Activated B cell treated with CpG ODN at 0.5 μM for 24 hours (primary cell): Measurements from ENCODE around the gene ASTL. TPM values are rescaled to one million over a fixed set of nuclear protein-coding genes. Genes with fewer than 3 reads are reported as not detected.
A peak's percentile ranks its signal among the peaks of the same experiment; 100 is the strongest.

Source experiments
- ATAC-seq: fragments of 200-7000 bp; cut with Tn5 transposase; one replicate; pipeline ENCODE4 v1.10.0; 2021; ENCODE audit warnings: low read depth, mild to moderate bottlenecking, moderate library complexity
- CTCF ChIA-PET: fragments of 350-600 bp; sonication (Branson Sonifier 250); formaldehyde crosslinking; loops from one replicate; lab custom pipeline; 2021; ENCODE audit warnings: antibody characterized with exemption; lab: Charles Lee
- POLR2A ChIA-PET: fragments of 350-600 bp; sonication (Branson Sonifier 250); formaldehyde crosslinking; loops from one replicate; lab custom pipeline; 2021; ENCODE audit warnings: antibody characterized with exemption; lab: Charles Lee
- DNase-seq: peaks from one replicate; pipeline ENCODE4 v3.0.0; 2022
- H3K27ac Mint-ChIP-seq: one replicate; pipeline ENCODE4 v1.8.0; 2020; ENCODE audit warnings: mixed read lengths
- H3K27me3 Mint-ChIP-seq: one replicate; pipeline ENCODE4 v1.8.0; 2021; ENCODE audit warnings: mixed read lengths
- H3K36me3 Mint-ChIP-seq: one replicate; pipeline ENCODE4 v1.8.0; 2021; ENCODE audit warnings: low read depth, mixed read lengths
- H3K4me1 Mint-ChIP-seq: one replicate; pipeline ENCODE4 v1.8.0; 2021; ENCODE audit warnings: mixed read lengths
- H3K4me3 Mint-ChIP-seq: one replicate; pipeline ENCODE4 v1.8.0; 2020; ENCODE audit warnings: mild to moderate bottlenecking, mixed read lengths
- H3K9me3 Mint-ChIP-seq: one replicate; pipeline ENCODE4 v1.8.0; 2020; ENCODE audit warnings: mixed read lengths
- CTCF ChIP-seq: fragments of 200-600 bp; IDR thresholded peaks from one replicate; pipeline ENCODE4 v1.8.0; 2022; ENCODE audit warnings: antibody characterized with exemption, mild to moderate bottlenecking
- intact Hi-C: fragments of 100-400 bp; cut with micrococcal nuclease; formaldehyde crosslinking; loops from one replicate; pipeline ENCODE4 v1.15.1; 2024
- total RNA-seq: library from RNA; stranded (reverse); gene quantifications from 2 replicates; pipeline ENCODE4 v1.2.3, GENCODE V29; 2022

Gene ASTL
- total RNA-seq, 1 donor from 2014 or later, result 1.6 TPM

DNA sequence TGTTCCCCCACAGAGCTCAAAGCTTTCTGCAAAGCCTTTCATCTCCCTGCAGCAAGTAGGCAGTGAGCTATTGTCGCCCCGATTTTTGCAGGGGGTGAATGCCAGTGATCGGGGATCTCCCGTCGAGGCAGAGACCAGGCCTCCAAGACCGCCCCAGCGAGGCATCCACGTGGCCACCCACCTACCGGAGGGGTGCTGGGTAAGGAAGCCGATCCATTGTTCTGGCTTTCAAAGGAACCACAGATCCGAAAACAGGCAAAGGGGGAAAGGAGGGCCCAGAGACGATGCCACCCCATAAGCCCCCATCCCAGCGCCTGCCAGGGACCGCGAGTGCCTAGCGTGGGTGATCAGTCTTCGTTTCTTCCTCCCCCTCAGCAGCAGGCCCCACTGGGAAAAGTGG lies 24.4 kb downstream of the ASTL start:
- Mint-ChIP-seq H3K27ac (no peak overlapping the region), H3K36me3 (no peaks in the 10 kb centered on the region), H3K27me3 (peaks cover 9% of the 10 kb centered on the region), H3K4me3 (no peak overlapping the region), H3K9me3 (no peaks in the 10 kb centered on the region), H3K4me1 (peaks cover 14% of the 10 kb centered on the region)
- ATAC-seq (no peak), DNase-seq (no peak)
- ChIA-PET POLR2A (no interaction called here), CTCF (interaction anchor here (1.0 to 1.4 kb wide), 2 partner anchors 61 to 121 kb away, joined by 3 to 4 read pairs; no protein-coding TSS in a partner anchor)
- TF ChIP-seq CTCF, result no peak
- intact Hi-C loops, result loop anchor here (10.0 kb wide), 1 partner anchor 89 kb away; no protein-coding TSS in a partner anchor

DNA sequence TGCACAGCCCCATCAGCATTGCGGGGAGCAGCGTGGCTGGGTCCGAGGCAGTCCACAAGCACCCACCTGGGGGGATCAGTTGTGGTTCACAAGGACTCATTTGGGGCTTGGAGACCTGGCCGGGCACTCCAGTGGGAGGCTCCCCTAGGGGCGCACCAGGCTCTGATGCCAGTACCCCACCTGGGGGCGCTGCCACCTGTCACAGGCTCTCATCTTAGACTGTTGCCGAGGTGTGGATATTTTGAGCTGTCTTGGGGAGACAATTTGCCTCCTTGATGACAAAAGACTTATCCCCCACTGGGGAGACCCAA lies 25.0 kb downstream of the ASTL start:
- Mint-ChIP-seq H3K4me3 (no peak overlapping the region), H3K9me3 (no peaks in the 10 kb centered on the region), H3K4me1 (peaks cover 14% of the 10 kb centered on the region), H3K36me3 (no peaks in the 10 kb centered on the region), H3K27ac (no peak overlapping the region), H3K27me3 (peaks cover 6% of the 10 kb centered on the region)
- DNase-seq, result no peak
- no peak for TF ChIP-seq CTCF
- ChIA-PET POLR2A (no interaction called here), CTCF (interaction anchor here (0.7 to 1.4 kb wide), 3 partner anchors 61 to 121 kb away, joined by 3 to 4 read pairs (median 3); no protein-coding TSS in a partner anchor)
- ATAC-seq, result no peak
- intact Hi-C loops, result loop anchor here (10.0 kb wide), 1 partner anchor 89 kb away; no protein-coding TSS in a partner anchor

DNA sequence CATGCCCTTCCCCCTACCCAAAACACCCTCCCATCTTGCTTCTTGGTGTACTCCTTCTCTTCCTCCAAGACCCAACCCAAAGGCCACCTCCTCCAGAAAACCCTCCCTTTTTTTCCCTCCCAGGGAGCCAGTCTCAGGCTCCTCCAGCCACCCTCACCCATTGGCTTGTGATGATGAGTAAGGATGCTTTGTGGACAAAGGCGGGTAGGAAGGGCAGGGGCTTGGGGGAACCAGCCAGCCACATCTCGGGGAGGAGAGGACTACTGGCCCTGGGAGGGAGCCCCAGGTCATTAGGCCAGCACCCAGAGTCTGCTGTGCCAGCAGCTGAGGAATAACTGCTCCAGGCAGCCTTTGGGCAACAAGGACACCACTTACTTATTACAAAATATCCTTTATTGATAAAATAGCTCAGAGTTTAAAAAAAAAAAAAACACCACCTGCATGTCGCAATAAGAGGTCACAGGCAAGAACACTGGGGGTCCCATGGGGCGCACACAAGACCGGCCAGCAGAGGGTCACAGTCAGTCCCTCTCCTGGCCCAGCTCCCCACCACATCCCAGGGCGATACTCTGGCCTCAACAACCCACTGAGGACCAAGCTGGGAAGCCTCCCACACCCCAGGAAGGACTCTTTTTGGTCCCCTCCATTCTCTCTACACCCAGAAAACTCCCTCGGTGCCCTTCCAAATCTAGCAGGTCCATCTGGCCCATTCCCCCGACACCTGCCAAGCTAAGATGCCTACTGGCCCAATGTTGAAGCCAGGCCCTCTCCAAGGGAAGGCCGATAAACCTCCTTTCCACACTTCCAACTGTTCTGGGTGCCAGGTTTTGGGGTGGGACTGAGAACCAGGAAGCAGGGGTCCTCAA lies 25.6 kb downstream of the ASTL start:
- H3K4me3 Mint-ChIP-seq, result no peak overlapping the region
- ChIA-PET POLR2A (interaction anchor here (1.0 kb wide), 1 partner anchor 62 kb away, joined by 3 read pairs; no protein-coding TSS in a partner anchor), CTCF (interaction anchor here (0.7 to 2.5 kb wide), 3 partner anchors 61 to 120 kb away, joined by 3 to 7 read pairs (median 3); no protein-coding TSS in a partner anchor)
- no peak for TF ChIP-seq CTCF
- intact Hi-C loops, result loop anchor here (10.0 kb wide), 1 partner anchor 88 kb away; no protein-coding TSS in a partner anchor
- H3K4me1 Mint-ChIP-seq, result peaks cover 10% of the 10 kb centered on the region
- H3K27ac Mint-ChIP-seq, result no peak overlapping the region
- DNase-seq (no peak), ATAC-seq (no peak)
- H3K27me3 Mint-ChIP-seq, result peaks cover 9% of the 10 kb centered on the region
- no peaks in the 10 kb centered on the region for H3K9me3 Mint-ChIP-seq
- H3K36me3 Mint-ChIP-seq, result no peaks in the 10 kb centered on the region

GRCh38 chr2:96111823-96112500 lies 26.3 kb downstream of the ASTL start:
- intact Hi-C loops, result loop anchor here (10.0 kb wide), 1 partner anchor 87 kb away; no protein-coding TSS in a partner anchor
- H3K4me3 Mint-ChIP-seq, result no peak overlapping the region

More at GRCh38 chr2:96111823-96112500, 26.3 kb downstream of the ASTL start:
- TF ChIP-seq CTCF, result no peak
- no peaks in the 10 kb centered on the region for H3K36me3 Mint-ChIP-seq
- ChIA-PET CTCF (interaction anchor here (2.5 kb wide), 1 partner anchor 62 kb away, joined by 7 read pairs; no protein-coding TSS in a partner anchor), POLR2A (interaction anchor here (1.0 kb wide), 1 partner anchor 63 kb away, joined by 3 read pairs; no protein-coding TSS in a partner anchor)
- peaks cover 4% of the 10 kb centered on the region for H3K4me1 Mint-ChIP-seq
- DNase-seq, result peak; percentile 12
- H3K9me3 Mint-ChIP-seq, result no peaks in the 10 kb centered on the region
- no peak for ATAC-seq
- no peak overlapping the region for H3K27ac Mint-ChIP-seq
- peaks cover 9% of the 10 kb centered on the region for H3K27me3 Mint-ChIP-seq
